Measurements from ENCODE around the gene CCDC183. TPM values are rescaled to one million over a fixed set of nuclear protein-coding genes. Genes with fewer than 3 reads are reported as not detected.
"Not testable (repeated sequence)": the region's sequence is repeated elsewhere in the genome, so short reads cannot be mapped to it uniquely, and the experiment has no call there.

CCDC183 gene
- total and polyA plus RNA-seq, 7 donors, result 0.71 to 3.5 (median 2.2) TPM; not detected in 1

DNA sequence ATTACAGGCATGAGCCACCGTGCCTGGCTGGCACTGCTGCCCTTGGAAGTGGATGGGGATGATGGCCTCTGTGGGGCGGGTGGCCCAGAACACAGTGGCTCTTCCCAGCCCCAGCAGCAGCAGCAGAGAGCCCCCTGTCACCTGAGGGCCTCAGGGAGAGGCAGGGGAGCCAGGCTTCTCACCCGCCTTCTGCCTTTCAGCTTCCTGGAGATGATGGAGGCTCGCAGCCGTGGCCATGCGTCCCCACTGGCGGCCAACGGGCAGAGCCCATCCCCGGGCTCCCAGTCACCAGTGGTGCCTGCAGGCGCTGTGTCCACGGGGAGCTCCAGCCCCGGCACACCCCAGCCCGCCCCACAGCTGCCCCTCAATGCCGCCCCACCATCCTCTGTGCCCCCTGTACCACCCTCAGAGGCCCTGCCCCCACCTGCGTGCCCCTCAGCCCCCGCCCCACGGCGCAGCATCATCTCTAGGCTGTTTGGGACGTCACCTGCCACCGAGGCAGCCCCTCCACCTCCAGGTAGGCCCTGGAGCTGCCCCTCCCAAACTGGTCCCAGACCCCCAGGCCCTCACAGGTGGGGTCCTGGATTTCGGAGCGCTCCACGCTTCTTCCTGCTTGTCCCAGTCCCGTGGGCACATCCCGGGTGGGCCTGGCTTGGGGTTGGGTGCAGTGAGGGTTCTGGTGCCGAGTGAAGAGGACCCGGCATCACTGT is 41.2 kb downstream of the CCDC183 start:
- WGBS, 2 donors, result 86 to 93% methylated on average over 27 of the region's 27 CpGs
- peaks cover 0 to 1% (median 0%) of the 10 kb centered on the region in 3 donors for H3K27me3 ChIP-seq
- H3K9me3 ChIP-seq, result no peaks in the 10 kb centered on the region
- peaks cover 0 to 49% (median 18%) of the 10 kb centered on the region in 4 donors for H3K36me3 ChIP-seq
- H3K27ac ChIP-seq, result no peak overlapping the region
- intact Hi-C loops (cut with DNase I), result no loop called here
- TF ChIP-seq EP300 (IDR thresholded peaks at IDR 0.05) (no peak), POLR2AphosphoS5 (IDR thresholded peaks at IDR 0.05) (no peak), POLR2A (IDR thresholded peaks at IDR 0.05) (no peak)
- TF ChIP-seq, protein P1, sequence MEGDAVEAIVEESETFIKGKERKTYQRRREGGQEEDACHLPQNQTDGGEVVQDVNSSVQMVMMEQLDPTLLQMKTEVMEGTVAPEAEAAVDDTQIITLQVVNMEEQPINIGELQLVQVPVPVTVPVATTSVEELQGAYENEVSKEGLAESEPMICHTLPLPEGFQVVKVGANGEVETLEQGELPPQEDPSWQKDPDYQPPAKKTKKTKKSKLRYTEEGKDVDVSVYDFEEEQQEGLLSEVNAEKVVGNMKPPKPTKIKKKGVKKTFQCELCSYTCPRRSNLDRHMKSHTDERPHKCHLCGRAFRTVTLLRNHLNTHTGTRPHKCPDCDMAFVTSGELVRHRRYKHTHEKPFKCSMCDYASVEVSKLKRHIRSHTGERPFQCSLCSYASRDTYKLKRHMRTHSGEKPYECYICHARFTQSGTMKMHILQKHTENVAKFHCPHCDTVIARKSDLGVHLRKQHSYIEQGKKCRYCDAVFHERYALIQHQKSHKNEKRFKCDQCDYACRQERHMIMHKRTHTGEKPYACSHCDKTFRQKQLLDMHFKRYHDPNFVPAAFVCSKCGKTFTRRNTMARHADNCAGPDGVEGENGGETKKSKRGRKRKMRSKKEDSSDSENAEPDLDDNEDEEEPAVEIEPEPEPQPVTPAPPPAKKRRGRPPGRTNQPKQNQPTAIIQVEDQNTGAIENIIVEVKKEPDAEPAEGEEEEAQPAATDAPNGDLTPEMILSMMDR (IDR thresholded peaks at IDR 0.05), result no peak
- H3K4me1 ChIP-seq, result peaks cover 0 to 17% (median 15%) of the 10 kb centered on the region in 4 donors
- H3K4me3 ChIP-seq, result no peak overlapping the region
- no peak for DNase-seq

GRCh38 chr9:136837856-136838277 is 41.7 kb downstream of the CCDC183 start:
- intact Hi-C loops (cut with DNase I); H3K27ac ChIP-seq; H3K9me3 ChIP-seq; H3K27me3 ChIP-seq; DNase-seq; H3K4me3 ChIP-seq: not testable (repeated sequence)
- Histone ChIP-seq H3K4me1 (peaks cover 0 to 23% (median 21%) of the 10 kb centered on the region in 4 donors), H3K36me3 (peaks cover 0 to 44% (median 15%) of the 10 kb centered on the region in 4 donors)
- 82 to 91% methylated on average over 15 of the region's 15 CpGs for WGBS, 2 donors

- WGBS, 2 donors, result 73 to 89% methylated on average over 29 of the region's 29 CpGs
- intact Hi-C loops (cut with DNase I), result no loop called here
- Histone ChIP-seq H3K4me3 (no peak overlapping the region), H3K9me3 (no peaks in the 10 kb centered on the region), H3K27ac (no peak overlapping the region), H3K27me3 (peaks cover 0 to 13% (median 6%) of the 10 kb centered on the region in 3 donors), H3K4me1 (peaks cover 0 to 30% (median 28%) of the 10 kb centered on the region in 4 donors), H3K36me3 (peaks cover 0 to 42% (median 15%) of the 10 kb centered on the region in 4 donors)
- DNase-seq, result no peak
- TF ChIP-seq EP300 (IDR thresholded peaks at IDR 0.05) (no peak), POLR2AphosphoS5 (IDR thresholded peaks at IDR 0.05) (no peak), POLR2A (IDR thresholded peaks at IDR 0.05) (no peak)
- TF ChIP-seq, protein P1 (IDR thresholded peaks at IDR 0.05), result no peak
Observed at GRCh38 chr9:136838314-136839228, 42.4 kb downstream of the CCDC183 start.

- Histone ChIP-seq H3K9me3 (no peaks in the 10 kb centered on the region), H3K36me3 (peaks cover 0 to 42% (median 15%) of the 10 kb centered on the region in 4 donors), H3K27ac (no peak overlapping the region), H3K4me3 (no peak overlapping the region), H3K27me3 (peaks cover 8 to 22% (median 15%) of the 10 kb centered on the region in 3 donors), H3K4me1 (peaks cover 0 to 39% (median 37%) of the 10 kb centered on the region in 4 donors)
- intact Hi-C loops (cut with DNase I), result loop anchor here (10.0 kb wide), 1 partner anchor 195 kb away; the partner anchor contains the start of gene FUT7
- DNase-seq, result no peak
- TF ChIP-seq POLR2AphosphoS5 (IDR thresholded peaks at IDR 0.05), result no peak
- TF ChIP-seq EP300 (IDR thresholded peaks at IDR 0.05), result no peak
- TF ChIP-seq POLR2A (IDR thresholded peaks at IDR 0.05), result no peak
- TF ChIP-seq, protein P1 (IDR thresholded peaks at IDR 0.05), result no peak
- 81 to 89% methylated on average over 36 of the region's 36 CpGs for WGBS, 2 donors
Observed at GRCh38 chr9:136839229-136840139, 43.3 kb downstream of the CCDC183 start.

Measured in sigmoid colon (tissue), 7 donors.